ENCODE measurements around the gene GKN2.
"Not testable (repeated sequence)": the region's sequence is repeated elsewhere in the genome, so short reads cannot be mapped to it uniquely, and the experiment has no call there.

GKN2 gene

GRCh38 chr2:68918497-68918896 is 34.2 kb downstream of the GKN2 start:
- no peak for DNase-seq (ENCODE audit: low read depth)

GRCh38 chr2:68917034-68917718 is 35.5 kb downstream of the GKN2 start:
- no peak for DNase-seq (ENCODE audit: low read depth)

GRCh38 chr2:68916226-68916625 is 36.5 kb downstream of the GKN2 start:
- no peak for DNase-seq (ENCODE audit: low read depth)

GRCh38 chr2:68915393-68915792 is 37.3 kb downstream of the GKN2 start:
- DNase-seq (ENCODE audit: low read depth): no peak

GRCh38 chr2:68913359-68913758 is 39.3 kb downstream of the GKN2 start:
- DNase-seq (ENCODE audit: low read depth): no peak

GRCh38 chr2:68912732-68913131 is 40.0 kb downstream of the GKN2 start:
- DNase-seq (ENCODE audit: low read depth): no peak

GRCh38 chr2:68912111-68912510 is 40.6 kb downstream of the GKN2 start:
- no peak for DNase-seq (ENCODE audit: low read depth)

GRCh38 chr2:68911709-68912108 is 41.0 kb downstream of the GKN2 start:
- no peak for DNase-seq (ENCODE audit: low read depth)

GRCh38 chr2:68911246-68911645 is 41.4 kb downstream of the GKN2 start:
- DNase-seq (ENCODE audit: low read depth): no peak

GRCh38 chr2:68909793-68910674 is 42.7 kb downstream of the GKN2 start:
- peak; percentile 29 for DNase-seq (ENCODE audit: low read depth)

- DNase-seq (ENCODE audit: low read depth): peak; percentile 31
Measured at GRCh38 chr2:68908392-68908970, 44.2 kb downstream of the GKN2 start.

GRCh38 chr2:68907920-68908253 is 44.8 kb downstream of the GKN2 start:
- DNase-seq (ENCODE audit: low read depth): no peak

GRCh38 chr2:68907232-68907919 is 45.3 kb downstream of the GKN2 start:
- no peak for DNase-seq (ENCODE audit: low read depth)

GRCh38 chr2:68906716-68907115 is 46.0 kb downstream of the GKN2 start:
- DNase-seq (ENCODE audit: low read depth): no peak

- DNase-seq (ENCODE audit: low read depth): no peak
Measured at GRCh38 chr2:68905116-68905515, 47.6 kb downstream of the GKN2 start.

- DNase-seq (ENCODE audit: low read depth): no peak
Measured at GRCh38 chr2:68901561-68901960, 51.1 kb downstream of the GKN2 start.

GRCh38 chr2:68901199-68901514 is 51.5 kb downstream of the GKN2 start:
- DNase-seq (ENCODE audit: low read depth): no peak

- no peak for DNase-seq (ENCODE audit: low read depth)
Measured at GRCh38 chr2:68900496-68901198, 52.0 kb downstream of the GKN2 start.

- not testable (repeated sequence) for DNase-seq (ENCODE audit: low read depth)
Measured at GRCh38 chr2:68895981-68896380, 56.7 kb downstream of the GKN2 start.
